Erythroblast (primary cell): ENCODE measurements around the gene LBH.

Experiments
- GATA1 ChIP-seq: IDR thresholded peaks from 2 replicates; pipeline ENCODE4 v1.6.1; 2011; ENCODE audit warnings: low read depth, mild to moderate bottlenecking, control low read depth, low read length, moderate library complexity
- POLR2A ChIP-seq: IDR thresholded peaks from 2 replicates; pipeline ENCODE4 v1.6.1; 2011; ENCODE audit warnings: mild to moderate bottlenecking, low read length

- TF ChIP-seq POLR2A: no peak
- TF ChIP-seq GATA1: no peak
Measured at GRCh38 chr2:30239308-30239985, 8.1 kb downstream of the LBH start.
